Stimulated activated CD8-positive, alpha-beta memory T cell treated with anti-CD3 and anti-CD28 coated beads, Interleukin-4, amount 100 ng/mL, for 48 hours (primary cell): ENCODE data around the gene RPUSD4.

Experiments used
- DNase-seq: peaks from one replicate; pipeline ENCODE4 v3.0.0-alpha.2; 2020

Gene RPUSD4

GRCh38 chr11:126181939-126182730 lies 29.3 kb downstream of the RPUSD4 start:
- no peak for DNase-seq

- DNase-seq = no peak
Observed at GRCh38 chr11:126176853-126177470, 34.5 kb downstream of the RPUSD4 start.

- no peak for DNase-seq
Observed at GRCh38 chr11:126175393-126175792, 36.1 kb downstream of the RPUSD4 start.

GRCh38 chr11:126174816-126175215 lies 36.6 kb downstream of the RPUSD4 start:
- no peak for DNase-seq

- DNase-seq = no peak
Observed at GRCh38 chr11:126173257-126173656, 38.2 kb downstream of the RPUSD4 start.

- DNase-seq = no peak
Observed at GRCh38 chr11:126172596-126173038, 38.8 kb downstream of the RPUSD4 start.

- no peak for DNase-seq
Observed at GRCh38 chr11:126169291-126169690, 42.2 kb downstream of the RPUSD4 start.

- no peak for DNase-seq
Observed at GRCh38 chr11:126167488-126167887, 44.0 kb downstream of the RPUSD4 start.

- no peak for DNase-seq
Observed at GRCh38 chr11:126166413-126166812, 45.0 kb downstream of the RPUSD4 start.

- no peak for DNase-seq
Observed at GRCh38 chr11:126165757-126166156, 45.7 kb downstream of the RPUSD4 start.

- no peak for DNase-seq
Observed at GRCh38 chr11:126165311-126165720, 46.1 kb downstream of the RPUSD4 start.

GRCh38 chr11:126164781-126165180 lies 46.7 kb downstream of the RPUSD4 start:
- no peak for DNase-seq

GRCh38 chr11:126163779-126164178 lies 47.7 kb downstream of the RPUSD4 start:
- DNase-seq = no peak

- no peak for DNase-seq
Observed at GRCh38 chr11:126163074-126163700, 48.3 kb downstream of the RPUSD4 start.

- no peak for DNase-seq
Observed at GRCh38 chr11:126162306-126163030, 49.0 kb downstream of the RPUSD4 start.

- DNase-seq = no peak
Observed at GRCh38 chr11:126161023-126161391, 50.4 kb downstream of the RPUSD4 start.

GRCh38 chr11:126160345-126161022 lies 51.0 kb downstream of the RPUSD4 start:
- DNase-seq = no peak

- DNase-seq = no peak
Observed at GRCh38 chr11:126159719-126160344, 51.6 kb downstream of the RPUSD4 start.

- no peak for DNase-seq
Observed at GRCh38 chr11:126158054-126158791, 53.2 kb downstream of the RPUSD4 start.

- DNase-seq = no peak
Observed at GRCh38 chr11:126157326-126158030, 54.0 kb downstream of the RPUSD4 start.

GRCh38 chr11:126156814-126157213 lies 54.6 kb downstream of the RPUSD4 start:
- DNase-seq = no peak
